22Rv1 (cell line): ENCODE results near the gene ARHGAP42.

Experiments
- H3K27ac ChIP-seq: fragments of 450-650 bp; 2 replicates; pipeline ENCODE4 v1.5.1; 2017
- CTCF ChIP-seq: fragments of 450-650 bp; IDR thresholded peaks from 2 replicates; pipeline ENCODE4 v1.5.1; 2017; ENCODE audit warnings: mild to moderate bottlenecking
- ZFX ChIP-seq: fragments of 450-650 bp; IDR thresholded peaks from 2 replicates; pipeline ENCODE4 v1.6.1; 2017; ENCODE audit warnings: antibody characterized with exemption, borderline replicate concordance

Gene ARHGAP42

GRCh38 chr11:100790073-100790472, 103.0 kb downstream of the ARHGAP42 start:
- no peak overlapping the region for H3K27ac ChIP-seq
- no peak for TF ChIP-seq ZFX
- TF ChIP-seq CTCF, result no peak

GRCh38 chr11:100791103-100791502, 104.0 kb downstream of the ARHGAP42 start:
- H3K27ac ChIP-seq, result no peak overlapping the region
- TF ChIP-seq ZFX (no peak), CTCF (no peak)

GRCh38 chr11:100791860-100792259, 104.8 kb downstream of the ARHGAP42 start:
- no peak overlapping the region for H3K27ac ChIP-seq
- TF ChIP-seq ZFX (no peak), CTCF (no peak)

GRCh38 chr11:100793525-100793924, 106.4 kb downstream of the ARHGAP42 start:
- TF ChIP-seq ZFX, result no peak
- no peak for TF ChIP-seq CTCF

GRCh38 chr11:100794446-100794845, 107.4 kb downstream of the ARHGAP42 start:
- no peak overlapping the region for H3K27ac ChIP-seq

More at GRCh38 chr11:100793525-100793924, 106.4 kb downstream of the ARHGAP42 start:
- no peak overlapping the region for H3K27ac ChIP-seq

GRCh38 chr11:100799445-100799844, 112.4 kb downstream of the ARHGAP42 start:
- TF ChIP-seq CTCF (no peak), ZFX (no peak)
- H3K27ac ChIP-seq, result no peak overlapping the region

More at GRCh38 chr11:100794446-100794845, 107.4 kb downstream of the ARHGAP42 start:
- no peak for TF ChIP-seq CTCF
- TF ChIP-seq ZFX, result no peak

GRCh38 chr11:100800202-100800601, 113.1 kb downstream of the ARHGAP42 start:
- no peak for TF ChIP-seq CTCF
- TF ChIP-seq ZFX, result no peak
- H3K27ac ChIP-seq, result no peak overlapping the region
